LNCAP (cell line): ENCODE data around the gene CAMK4.

ENCODE experiments used
- CTCF ChIP-seq: fragments of 450-650 bp; IDR thresholded peaks from 2 replicates; pipeline ENCODE4 v1.5.1; 2017; ENCODE audit warnings: mild to moderate bottlenecking

The CAMK4 gene

GRCh38 chr5:111224561-111225345, 569 bp downstream of the CAMK4 start:
- TF ChIP-seq CTCF = no peak

- no peak for TF ChIP-seq CTCF
Measured at GRCh38 chr5:111225926-111226325, 1.7 kb downstream of the CAMK4 start.

GRCh38 chr5:111226556-111226955, 2.4 kb downstream of the CAMK4 start:
- no peak for TF ChIP-seq CTCF

GRCh38 chr5:111227226-111227782, 3.1 kb downstream of the CAMK4 start:
- no peak for TF ChIP-seq CTCF

- TF ChIP-seq CTCF = no peak
Measured at GRCh38 chr5:111227801-111228200, 3.6 kb downstream of the CAMK4 start.

GRCh38 chr5:111228520-111229220, 4.5 kb downstream of the CAMK4 start:
- TF ChIP-seq CTCF = no peak

GRCh38 chr5:111229221-111229835, 5.1 kb downstream of the CAMK4 start:
- TF ChIP-seq CTCF = no peak
